ENCODE measurements around the gene SRA1. TPM values are rescaled to one million over a fixed set of nuclear protein-coding genes. Genes with fewer than 3 reads are reported as not detected.
"Not testable (repeated sequence)": the region's sequence is repeated elsewhere in the genome, so short reads cannot be mapped to it uniquely, and the experiment has no call there.

Gene SRA1
- total RNA-seq, 4 donors from 2014 or later = 19.9 to 36.3 (median 26.5) TPM

- Histone ChIP-seq H3K27ac (no peak overlapping the region), H3K27me3 (no peaks in the 10 kb centered on the region), H3K4me1 (peaks cover 0 to 24% (median 0%) of the 10 kb centered on the region in 4 donors), H3K9me3 (no peaks in the 10 kb centered on the region), H3K4me3 (no peak overlapping the region), H3K36me3 (no peaks in the 10 kb centered on the region)
- intact Hi-C loops (cut with DNase I; ENCODE audit: low total_unique reads) = no loop called here
- DNase-seq = no peak
- WGBS, 2 donors (ENCODE audit: low coverage in 1 of 2) = 89% methylated on average over 6 of the region's 7 CpGs; no CpG with 5 or more reads in 1 of the 2 donors
- TF ChIP-seq, protein P1, sequence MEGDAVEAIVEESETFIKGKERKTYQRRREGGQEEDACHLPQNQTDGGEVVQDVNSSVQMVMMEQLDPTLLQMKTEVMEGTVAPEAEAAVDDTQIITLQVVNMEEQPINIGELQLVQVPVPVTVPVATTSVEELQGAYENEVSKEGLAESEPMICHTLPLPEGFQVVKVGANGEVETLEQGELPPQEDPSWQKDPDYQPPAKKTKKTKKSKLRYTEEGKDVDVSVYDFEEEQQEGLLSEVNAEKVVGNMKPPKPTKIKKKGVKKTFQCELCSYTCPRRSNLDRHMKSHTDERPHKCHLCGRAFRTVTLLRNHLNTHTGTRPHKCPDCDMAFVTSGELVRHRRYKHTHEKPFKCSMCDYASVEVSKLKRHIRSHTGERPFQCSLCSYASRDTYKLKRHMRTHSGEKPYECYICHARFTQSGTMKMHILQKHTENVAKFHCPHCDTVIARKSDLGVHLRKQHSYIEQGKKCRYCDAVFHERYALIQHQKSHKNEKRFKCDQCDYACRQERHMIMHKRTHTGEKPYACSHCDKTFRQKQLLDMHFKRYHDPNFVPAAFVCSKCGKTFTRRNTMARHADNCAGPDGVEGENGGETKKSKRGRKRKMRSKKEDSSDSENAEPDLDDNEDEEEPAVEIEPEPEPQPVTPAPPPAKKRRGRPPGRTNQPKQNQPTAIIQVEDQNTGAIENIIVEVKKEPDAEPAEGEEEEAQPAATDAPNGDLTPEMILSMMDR (IDR thresholded peaks at IDR 0.05) = no peak
- TF ChIP-seq POLR2AphosphoS5 (IDR thresholded peaks at IDR 0.05) = no peak
- TF ChIP-seq POLR2A (IDR thresholded peaks at IDR 0.05) = no peak
- TF ChIP-seq EP300 (IDR thresholded peaks at IDR 0.05; ENCODE audit: low read depth) = no peak
- in situ Hi-C loops (cut with MboI; ENCODE audit: low pct_ligation_motif_present in 1 of 4, low pct_unique_long_range_greater_than_20kb in 1 of 4, low sequenced_read_pairs in 3 of 4) = no loop called here
Measured at GRCh38 chr5:140590861-140591260, 33.6 kb upstream of the SRA1 start.

DNA sequence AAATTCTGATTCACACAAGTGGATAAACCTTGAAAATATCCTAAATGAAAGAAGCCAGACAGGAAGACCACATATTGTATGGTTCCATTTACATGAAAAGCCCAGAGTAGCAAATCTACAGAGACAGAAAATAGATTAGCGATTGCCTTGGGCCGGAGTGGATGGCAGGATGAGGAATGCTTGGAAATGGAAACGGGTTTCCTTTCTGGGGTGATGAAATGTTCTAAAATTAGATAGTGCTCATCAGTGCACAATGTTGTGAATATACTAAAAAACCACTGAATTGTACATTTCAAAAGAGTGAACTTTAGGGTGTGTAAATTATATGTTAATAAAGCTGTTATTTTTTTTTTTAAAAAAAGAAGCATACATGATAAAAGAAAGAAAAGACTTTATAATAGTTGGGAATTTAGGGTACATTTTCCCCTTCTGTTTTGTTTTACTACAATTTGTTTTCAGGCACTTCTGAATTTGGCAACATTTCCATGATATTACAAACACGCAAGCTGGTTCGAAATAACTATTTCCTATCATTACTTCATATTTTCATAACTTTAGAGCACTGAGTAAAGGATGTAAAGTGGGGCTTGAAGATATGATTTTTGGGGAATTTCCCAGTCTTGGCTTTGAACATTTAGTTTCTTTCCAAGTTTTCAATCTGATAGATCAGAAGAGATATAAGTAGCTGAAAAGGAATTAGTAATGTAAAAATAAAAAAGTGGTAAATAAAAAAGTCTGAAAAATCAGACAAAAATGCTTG is 31.2 kb upstream of the SRA1 start:
- WGBS, 2 donors (ENCODE audit: low coverage in 1 of 2) = 56 to 66% methylated on average over 5 of the region's 5 CpGs
- H3K9me3 ChIP-seq = no peaks in the 10 kb centered on the region
- H3K27ac ChIP-seq = peak overlapping the region; percentile 25 to 43 (median 32)
- no peak for TF ChIP-seq EP300 (IDR thresholded peaks at IDR 0.05; ENCODE audit: low read depth)
- TF ChIP-seq POLR2AphosphoS5 (IDR thresholded peaks at IDR 0.05) = no peak
- TF ChIP-seq, protein P1 (IDR thresholded peaks at IDR 0.05) = no peak
- TF ChIP-seq POLR2A (IDR thresholded peaks at IDR 0.05) = no peak
- in situ Hi-C loops (cut with MboI; ENCODE audit: low pct_ligation_motif_present in 1 of 4, low pct_unique_long_range_greater_than_20kb in 1 of 4, low sequenced_read_pairs in 3 of 4) (no loop called here), intact Hi-C loops (cut with DNase I; ENCODE audit: low total_unique reads) (no loop called here)
- H3K36me3 ChIP-seq = no peaks in the 10 kb centered on the region
- H3K4me1 ChIP-seq = peaks cover 0 to 12% (median 0%) of the 10 kb centered on the region in 4 donors
- H3K4me3 ChIP-seq = no peak overlapping the region
- DNase-seq = no peak
- H3K27me3 ChIP-seq = no peaks in the 10 kb centered on the region

DNA sequence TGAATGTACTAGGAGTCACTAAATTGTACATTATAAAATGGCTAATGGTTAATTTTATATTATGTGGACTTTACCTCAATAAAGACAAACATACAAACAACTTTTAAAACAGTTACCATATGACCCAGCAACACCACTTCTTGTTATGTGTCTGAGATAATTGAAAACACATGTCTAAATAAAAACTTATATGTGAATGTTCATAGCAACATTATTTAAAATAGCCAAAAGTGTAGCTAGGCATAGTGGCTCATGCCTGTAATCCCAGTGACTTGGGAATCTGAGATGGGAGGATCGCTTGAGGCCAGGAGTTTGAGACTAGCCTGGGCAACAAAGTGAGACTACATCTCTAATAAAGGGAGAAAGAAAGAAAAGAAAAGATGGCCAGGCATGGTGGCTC is 30.2 kb upstream of the SRA1 start:
- Histone ChIP-seq H3K4me1 (peaks cover 0 to 12% (median 0%) of the 10 kb centered on the region in 4 donors), H3K36me3 (no peaks in the 10 kb centered on the region), H3K9me3 (no peaks in the 10 kb centered on the region), H3K4me3 (no peak overlapping the region), H3K27me3 (no peaks in the 10 kb centered on the region), H3K27ac (no peak overlapping the region)
- intact Hi-C loops (cut with DNase I; ENCODE audit: low total_unique reads) = no loop called here
- 96% methylated on average over 1 of the region's 1 CpG; no CpG with 5 or more reads in 1 of the 2 donors for WGBS, 2 donors (ENCODE audit: low coverage in 1 of 2)
- in situ Hi-C loops (cut with MboI; ENCODE audit: low pct_ligation_motif_present in 1 of 4, low pct_unique_long_range_greater_than_20kb in 1 of 4, low sequenced_read_pairs in 3 of 4) = no loop called here
- DNase-seq = no peak
- TF ChIP-seq, protein P1 (IDR thresholded peaks at IDR 0.05) = no peak
- TF ChIP-seq POLR2AphosphoS5 (IDR thresholded peaks at IDR 0.05) (no peak), POLR2A (IDR thresholded peaks at IDR 0.05) (no peak), EP300 (IDR thresholded peaks at IDR 0.05; ENCODE audit: low read depth) (no peak)

DNA sequence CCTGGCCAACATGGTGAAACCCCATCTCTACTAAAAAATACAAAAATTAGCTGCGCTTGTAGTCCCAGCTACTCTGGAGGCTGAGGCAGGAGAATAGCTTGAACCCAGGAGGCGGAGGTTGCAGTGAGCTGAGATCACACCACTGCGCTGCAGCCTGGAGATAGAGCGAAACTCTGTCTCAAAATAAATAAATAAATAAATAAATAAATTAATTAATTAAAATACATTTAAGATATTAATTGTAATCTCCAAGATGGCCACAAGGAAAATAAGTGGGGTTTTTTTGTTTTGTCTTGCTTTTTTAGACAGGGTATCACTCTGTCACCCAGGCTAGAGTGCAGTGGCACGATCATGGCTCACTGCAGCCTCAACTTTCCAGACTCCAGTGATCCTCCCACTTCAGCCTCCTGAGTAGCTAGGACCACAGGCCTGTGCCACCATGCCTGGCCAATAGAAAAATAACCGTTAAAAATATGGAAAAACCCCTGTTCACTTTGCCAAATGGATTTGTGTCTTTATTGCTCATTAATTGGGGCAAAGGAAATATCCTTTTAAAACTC is 22.0 kb upstream of the SRA1 start:
- not testable (repeated sequence) for H3K27ac ChIP-seq, H3K27me3 ChIP-seq, H3K9me3 ChIP-seq, DNase-seq, H3K36me3 ChIP-seq, H3K4me3 ChIP-seq
- TF ChIP-seq, protein P1 (IDR thresholded peaks at IDR 0.05) = peak in 1 of 5 experiments; percentile 10
- H3K4me1 ChIP-seq = peaks cover 0 to 12% (median 3%) of the 10 kb centered on the region in 4 donors
- in situ Hi-C loops (cut with MboI; ENCODE audit: low pct_ligation_motif_present in 1 of 4, low pct_unique_long_range_greater_than_20kb in 1 of 4, low sequenced_read_pairs in 3 of 4) = loop anchor here in 1 of 4 donors (10.0 kb wide), 1 partner anchor 56 kb away; the partner anchor contains the start of genes CD14 and TMCO6
- 73 to 92% methylated on average over 2 to 6 of the region's 6 CpGs for WGBS, 2 donors (ENCODE audit: low coverage in 1 of 2)
- intact Hi-C loops (cut with DNase I; ENCODE audit: low total_unique reads) = loop anchor here (5.0 kb wide), 1 partner anchor 1003 kb away; no protein-coding TSS in a partner anchor

Data from transverse colon (tissue), 4 donors.